Left lung (tissue), 10 donors: ENCODE results near the gene HDGF. TPM values are rescaled to one million over a fixed set of nuclear protein-coding genes. Genes with fewer than 3 reads are reported as not detected.
A peak's percentile ranks its signal among the peaks of the same experiment; 100 is the strongest.

ENCODE experiments used
- ATAC-seq: fragments of 200-7000 bp; cut with Tn5 transposase; one replicate; pipeline ENCODE4 v1.9.1; 2020; ENCODE audit warnings: moderate library complexity
- DNase-seq, 4 donors: peaks; one replicate each; pipeline ENCODE4 v3.0.0-alpha.2; 2013 to 2020
- H3K27ac ChIP-seq, 2 donors: fragments of 200-600 bp; sonication (generic) in 1 of 2; one replicate each; pipeline versions ENCODE4 v1.5.0 to v1.8.0; 2020 to 2021
- H3K27me3 ChIP-seq, 2 donors: fragments of 200-600 bp; sonication (generic) in 1 of 2; one replicate each; pipeline versions ENCODE4 v1.5.0 to v1.8.0; 2020 to 2021
- H3K36me3 ChIP-seq, 2 donors: fragments of 200-600 bp; sonication (generic) in 1 of 2; one replicate each; pipeline versions ENCODE4 v1.5.0 to v1.8.0; 2020 to 2021
- H3K4me1 ChIP-seq, 2 donors: fragments of 200-600 bp; one replicate each; pipeline ENCODE4 v1.8.0; 2021
- H3K4me3 ChIP-seq, 2 donors: fragments of 200-600 bp; sonication (generic) in 1 of 2; one replicate each; pipeline versions ENCODE4 v1.5.0 to v1.8.0; 2020 to 2021; ENCODE audit warnings: mild to moderate bottlenecking in 1 of 2
- H3K9me3 ChIP-seq, 2 donors: fragments of 200-600 bp; sonication (generic) in 1 of 2; one replicate each; pipeline versions ENCODE4 v1.5.0 to v1.8.0; 2020 to 2021
- intact Hi-C, 2 donors: fragments of 100-400 bp; cut with DNase I; formaldehyde crosslinking; loops; one replicate each; pipeline versions ENCODE4 v1.11.2 to v1.14.2; 2022
- polyA plus RNA-seq, 6 donors: library from polyadenylated mRNA; unstranded; fragments of 120-200 nt; gene quantifications; one replicate each; pipeline ENCODE4 v1.2.1, GENCODE V29; 2013; ENCODE audit not compliant: insufficient read length in 6 of 6
- total RNA-seq, 2 donors: library from RNA; stranded (reverse); fragmentation: NEBNext Ultra II Directional; extraction: Animal tissue kit (Norgen Biotek cat#: 25700); gene quantifications; one replicate each; pipeline ENCODE4 v1.2.1, GENCODE V29; 2021
- TF ChIP-seq, protein P1 (sequence below), 2 donors: fragments of 200-600 bp; sonication (generic) in 1 of 2; IDR thresholded peaks; one replicate each; pipeline versions ENCODE4 v1.5.0 to v1.8.0; 2021; ENCODE audit warnings: antibody characterized with exemption in 2 of 2
- donor health status: DM: no; HTN: yes; CAD: no.
- donor health status: DM: no; HTN: no; CAD: no.

The HDGF gene
- total and polyA plus RNA-seq, 8 donors, result 139 to 260 (median 229) TPM

DNA sequence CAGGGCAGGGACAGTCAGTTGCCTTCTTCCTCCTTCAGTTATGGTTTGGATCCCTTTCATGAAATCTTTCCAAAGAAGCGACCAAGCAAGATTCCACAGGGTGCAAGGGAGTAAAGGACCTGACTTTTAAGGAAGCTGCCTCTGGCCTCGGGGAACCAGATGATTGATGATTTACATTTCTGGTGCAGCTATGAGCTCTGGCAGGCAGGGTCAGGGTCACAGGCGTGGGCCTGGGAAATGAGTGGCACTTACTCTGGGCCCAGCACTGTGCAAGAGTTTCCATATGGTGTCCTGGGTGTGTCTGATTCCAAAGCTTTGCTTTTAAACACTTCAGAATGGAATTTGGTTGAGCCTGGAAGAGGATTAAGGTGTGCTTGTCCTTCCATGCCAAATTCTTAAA is 38.8 kb downstream of the HDGF start:
- ATAC-seq (peak; percentile 20), DNase-seq (no peak)
- Histone ChIP-seq H3K4me1 (no peaks in the 10 kb centered on the region), H3K4me3 (no peak overlapping the region), H3K27me3 (peaks cover 0 to 7% of the 10 kb centered on the region in 2 donors), H3K36me3 (peaks cover 0 to 15% of the 10 kb centered on the region in 2 donors), H3K9me3 (no peaks in the 10 kb centered on the region), H3K27ac (no peak overlapping the region)
- intact Hi-C loops, result no loop called here
- TF ChIP-seq, protein P1, sequence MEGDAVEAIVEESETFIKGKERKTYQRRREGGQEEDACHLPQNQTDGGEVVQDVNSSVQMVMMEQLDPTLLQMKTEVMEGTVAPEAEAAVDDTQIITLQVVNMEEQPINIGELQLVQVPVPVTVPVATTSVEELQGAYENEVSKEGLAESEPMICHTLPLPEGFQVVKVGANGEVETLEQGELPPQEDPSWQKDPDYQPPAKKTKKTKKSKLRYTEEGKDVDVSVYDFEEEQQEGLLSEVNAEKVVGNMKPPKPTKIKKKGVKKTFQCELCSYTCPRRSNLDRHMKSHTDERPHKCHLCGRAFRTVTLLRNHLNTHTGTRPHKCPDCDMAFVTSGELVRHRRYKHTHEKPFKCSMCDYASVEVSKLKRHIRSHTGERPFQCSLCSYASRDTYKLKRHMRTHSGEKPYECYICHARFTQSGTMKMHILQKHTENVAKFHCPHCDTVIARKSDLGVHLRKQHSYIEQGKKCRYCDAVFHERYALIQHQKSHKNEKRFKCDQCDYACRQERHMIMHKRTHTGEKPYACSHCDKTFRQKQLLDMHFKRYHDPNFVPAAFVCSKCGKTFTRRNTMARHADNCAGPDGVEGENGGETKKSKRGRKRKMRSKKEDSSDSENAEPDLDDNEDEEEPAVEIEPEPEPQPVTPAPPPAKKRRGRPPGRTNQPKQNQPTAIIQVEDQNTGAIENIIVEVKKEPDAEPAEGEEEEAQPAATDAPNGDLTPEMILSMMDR (IDR thresholded peaks at IDR 0.05), result no peak

DNA sequence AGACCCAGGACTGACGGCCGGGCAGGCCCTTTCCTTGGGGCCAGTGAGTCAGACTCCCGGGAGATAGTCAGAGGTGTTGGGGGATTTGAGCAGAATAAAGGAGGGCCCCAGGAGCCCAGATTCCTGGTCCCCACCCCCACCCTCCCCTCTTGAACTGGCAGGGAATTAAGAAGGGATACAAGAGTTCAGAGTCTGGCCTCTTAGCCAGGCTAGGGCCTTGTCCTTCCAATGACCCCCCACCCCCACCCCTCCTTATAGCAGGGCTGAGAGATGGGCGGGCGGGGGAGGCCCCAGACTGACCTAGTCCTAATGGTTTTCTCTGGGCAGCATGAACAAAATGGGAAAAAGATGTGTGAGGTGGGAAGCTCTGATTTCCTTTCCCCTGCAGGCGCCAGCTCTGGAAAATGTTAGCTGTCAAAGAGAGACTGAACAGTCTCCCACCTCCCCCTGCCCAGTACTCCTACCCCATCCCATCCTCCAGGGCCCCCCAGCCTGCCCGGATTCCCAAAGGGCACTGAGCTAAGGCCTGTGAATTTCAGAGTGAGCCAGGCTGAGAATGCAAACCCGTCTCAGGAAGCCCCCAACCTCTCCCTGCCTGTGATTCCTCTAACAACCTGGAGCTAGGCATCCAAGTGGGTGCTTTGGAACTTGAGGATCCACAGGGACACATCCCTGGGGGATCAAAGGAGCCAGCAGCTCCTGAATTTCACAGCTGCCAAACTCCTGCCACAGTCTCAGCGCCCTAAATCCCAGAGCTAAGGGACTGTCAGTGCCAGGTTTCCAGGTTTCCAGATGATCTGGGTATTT is 40.3 kb downstream of the HDGF start:
- Histone ChIP-seq H3K36me3 (peaks cover 0 to 8% of the 10 kb centered on the region in 2 donors), H3K4me3 (no peak overlapping the region), H3K9me3 (no peaks in the 10 kb centered on the region), H3K27ac (no peak overlapping the region), H3K27me3 (peaks cover 0 to 21% of the 10 kb centered on the region in 2 donors), H3K4me1 (peaks cover 5 to 9% of the 10 kb centered on the region in 2 donors)
- ATAC-seq, result no peak
- TF ChIP-seq, protein P1 (IDR thresholded peaks at IDR 0.05), result no peak
- no peak for DNase-seq
- intact Hi-C loops, result no loop called here

DNA sequence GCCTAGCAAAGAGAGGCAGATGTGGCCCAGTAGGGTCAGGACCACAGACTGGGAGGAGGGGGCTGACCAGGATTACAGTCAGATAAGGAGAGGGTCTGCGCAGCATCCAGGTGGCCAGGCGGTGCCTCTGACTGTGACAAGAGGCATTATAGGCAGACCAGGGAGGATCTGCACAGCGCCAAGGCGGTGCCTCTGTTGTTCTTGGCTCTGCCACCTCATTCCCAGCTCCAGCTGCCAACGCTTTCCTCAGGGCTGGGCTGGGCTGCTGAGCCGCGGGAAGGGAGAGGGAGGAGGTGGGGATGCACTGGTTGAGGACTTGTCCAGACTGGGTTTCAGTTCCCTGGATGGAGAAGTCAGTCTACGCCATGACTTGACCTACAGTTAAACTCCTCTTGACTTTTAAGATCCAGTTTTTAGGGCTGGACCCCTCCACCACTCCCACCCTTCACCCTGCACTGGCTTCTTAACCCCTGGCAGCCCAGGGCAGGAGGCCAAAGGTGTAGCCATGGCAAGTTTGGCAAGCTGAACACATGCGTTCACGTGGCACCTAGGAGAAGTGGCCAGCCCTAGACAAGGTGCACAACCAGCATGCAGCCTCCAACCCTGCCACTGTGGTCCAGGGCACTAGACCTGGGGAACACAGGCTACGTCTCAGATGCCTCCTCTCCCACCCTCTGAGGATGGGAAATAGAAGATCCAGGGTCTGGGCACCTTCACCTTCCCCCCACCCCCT is 41.6 kb downstream of the HDGF start:
- DNase-seq, result peak in 1 of 4 donors; percentile 53
- Histone ChIP-seq H3K27me3 (peaks cover 4 to 34% of the 10 kb centered on the region in 2 donors), H3K4me1 (peaks cover 17 to 22% of the 10 kb centered on the region in 2 donors), H3K4me3 (no peak overlapping the region), H3K36me3 (no peaks in the 10 kb centered on the region), H3K27ac (no peak overlapping the region), H3K9me3 (no peaks in the 10 kb centered on the region)
- intact Hi-C loops, result no loop called here
- ATAC-seq, result peak; percentile 48
- TF ChIP-seq, protein P1 (IDR thresholded peaks at IDR 0.05), result no peak

DNA sequence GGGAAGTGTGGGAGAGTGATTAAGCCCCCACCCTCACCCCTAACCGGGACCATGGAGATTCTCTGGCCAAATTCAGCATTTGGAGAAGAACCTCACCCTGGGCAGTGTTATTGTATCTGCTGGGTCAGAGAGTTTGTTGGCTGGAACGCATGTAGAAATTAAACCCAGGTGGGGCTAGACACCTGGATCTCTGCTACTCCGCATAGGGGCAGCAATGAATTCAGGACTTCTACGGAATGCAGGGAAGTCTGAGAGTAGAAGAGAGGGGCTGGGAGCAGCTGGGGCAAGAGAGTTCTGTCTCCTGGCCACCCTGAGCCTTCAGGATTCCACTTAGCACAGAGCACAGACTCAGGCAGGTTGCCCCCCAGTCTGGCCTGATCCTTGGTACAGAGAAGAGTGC is 42.4 kb downstream of the HDGF start:
- H3K36me3 ChIP-seq, result no peaks in the 10 kb centered on the region
- no peak overlapping the region for H3K27ac ChIP-seq
- H3K4me1 ChIP-seq, result peaks cover 19 to 28% of the 10 kb centered on the region in 2 donors
- no peaks in the 10 kb centered on the region for H3K9me3 ChIP-seq
- H3K27me3 ChIP-seq, result peaks cover 13 to 43% of the 10 kb centered on the region in 2 donors
- intact Hi-C loops, result no loop called here
- TF ChIP-seq, protein P1 (IDR thresholded peaks at IDR 0.05), result no peak
- no peak overlapping the region for H3K4me3 ChIP-seq
- no peak for ATAC-seq
- DNase-seq, result no peak

DNA sequence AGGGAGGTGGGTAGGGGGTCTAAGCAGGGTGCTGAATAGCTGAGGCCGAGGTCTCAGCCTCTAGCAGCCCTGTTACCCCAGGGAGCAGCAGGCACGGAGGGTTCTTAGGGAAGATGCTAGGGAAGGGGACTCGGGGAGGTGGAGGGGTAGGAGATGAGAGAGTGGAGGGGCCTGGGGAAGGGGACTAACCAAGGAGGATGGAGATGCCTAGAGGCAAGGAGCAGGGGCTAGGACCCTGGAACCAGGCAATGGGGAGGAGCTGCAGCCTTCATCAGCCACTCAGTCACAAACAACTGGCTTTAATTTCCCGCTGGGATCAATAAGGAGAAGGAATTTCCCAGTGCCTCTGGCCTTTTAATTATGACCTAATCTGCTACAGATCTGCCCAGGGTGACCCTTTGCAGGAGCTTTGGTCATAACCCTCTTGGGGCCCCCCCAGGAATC is 43.2 kb downstream of the HDGF start:
- ATAC-seq (no peak), DNase-seq (no peak)
- Histone ChIP-seq H3K27me3 (peaks cover 21 to 51% of the 10 kb centered on the region in 2 donors), H3K4me1 (peaks cover 19 to 28% of the 10 kb centered on the region in 2 donors), H3K36me3 (no peaks in the 10 kb centered on the region), H3K27ac (peak overlapping the region in 1 of 2 donors; percentile 26), H3K4me3 (no peak overlapping the region), H3K9me3 (no peaks in the 10 kb centered on the region)
- intact Hi-C loops, result no loop called here
- TF ChIP-seq, protein P1 (IDR thresholded peaks at IDR 0.05), result no peak
